ENCODE data around the gene C1QTNF6.
A peak's percentile ranks its signal among the peaks of the same experiment; 100 is the strongest.

Gene C1QTNF6

DNA sequence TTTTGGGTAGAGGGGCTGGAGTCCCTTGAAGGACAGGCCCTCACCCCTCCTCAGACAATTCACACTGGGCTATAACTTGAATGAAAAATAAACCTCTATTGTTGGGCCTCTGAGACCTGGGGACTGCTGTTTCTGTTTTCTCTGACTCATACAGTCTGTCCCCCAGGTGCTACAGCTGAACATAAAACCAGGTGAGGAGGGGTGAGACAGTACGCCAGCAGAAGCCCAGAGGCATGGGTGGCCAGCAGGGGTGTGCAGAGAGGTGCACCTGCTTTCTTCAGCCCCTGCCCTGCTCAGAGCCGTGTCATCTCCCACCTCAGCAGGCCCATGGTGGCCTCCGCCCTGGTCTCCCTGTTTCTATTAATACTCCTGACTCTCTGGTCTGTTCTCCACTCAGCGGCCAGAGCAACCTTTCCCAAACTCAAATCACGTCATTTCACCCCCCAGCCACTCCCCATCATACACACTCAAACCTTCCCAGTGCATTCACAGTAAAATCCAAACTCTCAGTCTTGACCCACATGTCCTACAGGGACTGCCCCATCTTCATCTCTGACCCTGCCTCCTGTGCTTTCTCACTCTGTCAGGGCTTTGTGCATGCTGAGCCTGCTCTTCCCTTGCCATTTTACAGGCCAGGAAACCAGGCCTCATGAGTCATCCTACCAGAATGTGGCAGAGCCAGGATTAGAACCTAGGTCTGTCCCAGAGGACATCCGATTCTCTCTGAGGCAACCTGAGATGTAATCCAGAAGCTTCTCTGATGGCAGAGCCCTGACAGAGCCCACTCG is 32.9 kb downstream of the C1QTNF6 start:
- no peak overlapping the region for H3K4me3 ChIP-seq (ENCODE audit: low read length)
- TF ChIP-seq, protein P1, sequence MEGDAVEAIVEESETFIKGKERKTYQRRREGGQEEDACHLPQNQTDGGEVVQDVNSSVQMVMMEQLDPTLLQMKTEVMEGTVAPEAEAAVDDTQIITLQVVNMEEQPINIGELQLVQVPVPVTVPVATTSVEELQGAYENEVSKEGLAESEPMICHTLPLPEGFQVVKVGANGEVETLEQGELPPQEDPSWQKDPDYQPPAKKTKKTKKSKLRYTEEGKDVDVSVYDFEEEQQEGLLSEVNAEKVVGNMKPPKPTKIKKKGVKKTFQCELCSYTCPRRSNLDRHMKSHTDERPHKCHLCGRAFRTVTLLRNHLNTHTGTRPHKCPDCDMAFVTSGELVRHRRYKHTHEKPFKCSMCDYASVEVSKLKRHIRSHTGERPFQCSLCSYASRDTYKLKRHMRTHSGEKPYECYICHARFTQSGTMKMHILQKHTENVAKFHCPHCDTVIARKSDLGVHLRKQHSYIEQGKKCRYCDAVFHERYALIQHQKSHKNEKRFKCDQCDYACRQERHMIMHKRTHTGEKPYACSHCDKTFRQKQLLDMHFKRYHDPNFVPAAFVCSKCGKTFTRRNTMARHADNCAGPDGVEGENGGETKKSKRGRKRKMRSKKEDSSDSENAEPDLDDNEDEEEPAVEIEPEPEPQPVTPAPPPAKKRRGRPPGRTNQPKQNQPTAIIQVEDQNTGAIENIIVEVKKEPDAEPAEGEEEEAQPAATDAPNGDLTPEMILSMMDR (conservative IDR thresholded peaks at IDR 0.05; ENCODE audit: low read length) = no peak
- peak; percentile 4 for DNase-seq (ENCODE audit: low read depth)

DNA sequence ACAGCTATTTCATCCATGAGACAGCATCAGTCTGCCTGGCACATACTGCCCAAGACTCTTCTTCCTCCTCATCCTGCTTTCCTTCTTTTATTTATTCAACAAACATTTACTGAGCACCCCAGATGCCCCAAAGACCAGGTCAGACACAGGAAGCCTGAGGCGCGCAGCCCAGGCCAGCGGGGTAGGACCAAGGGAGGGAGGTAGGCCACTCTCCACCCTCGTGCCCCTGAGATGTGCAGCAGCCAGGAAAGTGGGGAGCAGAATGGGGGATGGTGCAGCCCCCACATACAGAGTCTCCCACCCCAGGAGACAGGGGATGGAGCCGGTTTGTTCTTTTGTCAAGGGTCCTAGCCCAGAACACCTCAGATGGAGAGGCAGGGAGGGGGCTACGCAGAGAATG is 34.1 kb downstream of the C1QTNF6 start:
- TF ChIP-seq, protein P1 (conservative IDR thresholded peaks at IDR 0.05; ENCODE audit: low read length) = no peak
- DNase-seq (ENCODE audit: low read depth) = no peak
- no peak overlapping the region for H3K4me3 ChIP-seq (ENCODE audit: low read length)

DNA sequence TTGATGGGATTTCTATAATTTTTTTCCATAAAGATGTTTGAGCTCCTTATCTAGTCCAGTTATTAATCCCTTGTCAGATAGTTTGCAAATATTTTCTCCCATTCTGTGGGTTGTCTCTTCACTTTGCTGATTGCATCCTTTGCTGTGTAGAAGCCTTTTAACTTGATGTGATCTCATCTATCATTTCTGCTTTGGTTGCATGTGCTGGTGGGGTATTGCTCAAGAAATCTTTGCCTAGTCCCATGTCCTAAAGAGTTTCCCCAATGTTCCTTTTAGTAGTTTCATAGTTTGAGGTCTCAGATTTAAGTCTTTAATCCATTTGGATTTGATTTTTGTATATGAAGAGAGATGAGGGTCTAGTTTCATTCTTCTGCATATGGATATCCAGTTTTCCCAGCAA is 36.6 kb downstream of the C1QTNF6 start:
- TF ChIP-seq, protein P1 (conservative IDR thresholded peaks at IDR 0.05; ENCODE audit: low read length) = no peak
- H3K4me3 ChIP-seq (ENCODE audit: low read length) = no peak overlapping the region
- DNase-seq (ENCODE audit: low read depth) = no peak

DNA sequence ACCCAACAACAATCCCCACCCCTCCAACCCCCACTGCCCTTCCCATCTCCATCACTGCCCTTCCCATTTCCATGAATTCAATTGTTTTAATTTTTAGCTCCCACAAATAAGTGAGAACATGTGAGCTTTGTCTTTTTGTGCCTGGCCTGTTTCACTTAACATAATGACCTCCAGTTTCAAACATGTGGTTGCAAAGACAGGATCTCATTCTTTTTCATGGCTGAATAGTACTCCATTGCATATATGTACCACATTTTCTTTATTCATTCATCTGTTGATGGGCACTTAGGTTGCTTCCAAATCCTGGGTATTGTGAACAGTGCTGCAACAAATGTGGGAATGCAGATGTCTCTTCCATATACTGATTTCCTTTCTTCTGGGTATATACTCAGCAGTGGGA is 37.3 kb downstream of the C1QTNF6 start:
- TF ChIP-seq, protein P1 (conservative IDR thresholded peaks at IDR 0.05; ENCODE audit: low read length) = no peak
- H3K4me3 ChIP-seq (ENCODE audit: low read length) = no peak overlapping the region
- DNase-seq (ENCODE audit: low read depth) = no peak

DNA sequence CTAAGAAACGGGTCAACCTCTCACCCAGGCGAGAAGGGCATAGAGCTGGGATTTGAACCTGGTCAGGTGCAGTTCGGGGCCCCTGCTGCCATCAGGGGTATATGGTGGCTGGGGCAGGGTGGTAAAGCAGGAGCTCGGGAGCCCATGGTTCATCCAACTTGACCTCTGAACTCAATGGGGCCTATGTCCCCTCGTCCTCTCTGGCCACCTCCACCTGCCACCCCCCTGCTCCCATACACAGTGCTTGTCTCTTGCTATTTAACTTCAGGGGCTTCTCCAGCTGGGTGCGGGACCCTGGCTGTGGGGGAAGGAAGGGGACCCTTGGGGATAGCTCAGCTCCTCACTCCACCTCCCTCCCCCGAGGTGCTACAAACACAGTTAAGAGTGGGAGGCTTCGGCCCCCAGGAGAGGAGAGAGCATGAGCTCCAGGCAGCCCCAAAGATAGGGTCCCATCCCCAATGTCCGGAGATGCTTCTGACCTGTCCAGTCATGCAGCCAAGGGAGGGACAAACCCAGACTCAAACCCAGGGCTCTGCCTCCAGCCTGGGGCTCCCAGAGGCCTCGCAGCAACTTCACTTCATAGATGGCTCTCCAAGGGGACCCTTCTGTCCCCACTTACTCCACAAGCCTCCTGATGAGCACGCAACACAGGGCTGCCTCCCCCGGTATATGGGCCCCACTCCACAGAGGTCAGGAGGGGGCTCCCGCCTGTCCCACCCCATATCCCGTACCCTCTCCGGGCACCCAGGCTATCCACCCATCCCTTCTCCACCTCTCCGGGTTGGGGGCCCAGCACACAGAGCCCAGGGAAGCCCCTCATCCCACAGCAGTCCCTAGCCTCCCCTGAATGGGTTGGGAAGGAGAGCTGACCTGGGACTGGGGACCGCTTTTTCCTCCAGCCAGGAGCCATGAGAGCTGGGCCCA is 39.0 kb downstream of the C1QTNF6 start:
- TF ChIP-seq, protein P1 (conservative IDR thresholded peaks at IDR 0.05; ENCODE audit: low read length) = no peak
- no peak overlapping the region for H3K4me3 ChIP-seq (ENCODE audit: low read length)
- no peak for DNase-seq (ENCODE audit: low read depth)

DNA sequence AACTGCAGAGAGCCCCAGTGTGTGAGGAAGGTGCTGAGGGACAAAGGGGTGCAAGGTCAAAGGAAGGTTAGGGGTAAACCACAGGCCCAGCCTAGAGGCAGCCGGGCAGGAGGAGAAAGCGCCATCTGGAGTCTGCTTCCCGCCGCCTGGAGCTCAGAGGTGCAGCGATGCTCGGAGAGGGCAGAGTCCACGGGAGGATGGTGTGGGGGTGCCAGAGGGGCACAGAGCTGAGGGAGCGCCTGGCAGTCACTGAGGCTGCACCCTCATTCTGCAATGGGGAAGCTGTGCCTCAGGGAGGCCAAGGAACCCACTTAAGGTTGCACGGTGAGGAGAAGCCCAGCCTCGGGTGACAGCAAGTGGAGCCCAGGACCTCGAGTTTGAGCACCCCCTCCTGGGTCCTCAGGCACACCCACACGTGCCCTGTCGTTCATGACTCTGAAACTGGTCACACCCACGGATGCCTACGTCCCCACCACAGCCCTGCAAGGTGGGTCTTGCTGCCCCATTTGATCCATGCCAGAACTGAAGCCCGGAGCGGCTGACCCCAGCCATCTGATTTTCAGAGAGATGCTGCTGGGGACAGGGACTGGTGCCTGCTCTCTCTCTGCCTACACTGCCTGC is 39.9 kb downstream of the C1QTNF6 start:
- TF ChIP-seq, protein P1 (conservative IDR thresholded peaks at IDR 0.05; ENCODE audit: low read length) = no peak
- no peak for DNase-seq (ENCODE audit: low read depth)
- H3K4me3 ChIP-seq (ENCODE audit: low read length) = no peak overlapping the region
